IPS DF 4.7 (cell line): ENCODE measurements around the gene CHCHD4.
"Not testable (repeated sequence)": the region's sequence is repeated elsewhere in the genome, so short reads cannot be mapped to it uniquely, and the experiment has no call there.

Source experiments
- DNase-seq: peaks from one replicate; pipeline ENCODE4 v3.0.0-alpha.2; 2013; ENCODE audit warnings: low spot score; ENCODE audit errors: extremely low read depth

Gene CHCHD4

GRCh38 chr3:14120111-14120920 lies 4.4 kb downstream of the CHCHD4 start:
- no peak for DNase-seq

DNA sequence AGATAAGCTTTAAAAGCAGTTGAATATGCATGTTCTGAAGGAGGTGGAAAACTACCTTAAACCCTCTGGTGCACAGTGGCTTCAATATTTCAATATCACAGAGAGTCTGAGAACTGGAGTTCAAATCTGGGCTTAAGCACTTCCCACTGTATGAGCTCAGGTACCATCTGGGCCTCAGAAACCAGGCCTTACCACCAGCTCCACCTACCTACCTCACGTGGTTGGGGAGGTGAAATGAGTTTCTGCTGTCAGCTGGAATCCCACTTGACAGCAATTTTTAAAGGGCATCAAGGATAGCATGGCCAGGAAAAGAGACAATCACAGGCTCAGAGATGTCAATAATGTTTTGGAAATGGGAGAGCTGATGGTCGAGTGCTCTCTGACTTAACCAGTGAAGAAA lies 5.0 kb downstream of the CHCHD4 start:
- DNase-seq, result no peak

DNA sequence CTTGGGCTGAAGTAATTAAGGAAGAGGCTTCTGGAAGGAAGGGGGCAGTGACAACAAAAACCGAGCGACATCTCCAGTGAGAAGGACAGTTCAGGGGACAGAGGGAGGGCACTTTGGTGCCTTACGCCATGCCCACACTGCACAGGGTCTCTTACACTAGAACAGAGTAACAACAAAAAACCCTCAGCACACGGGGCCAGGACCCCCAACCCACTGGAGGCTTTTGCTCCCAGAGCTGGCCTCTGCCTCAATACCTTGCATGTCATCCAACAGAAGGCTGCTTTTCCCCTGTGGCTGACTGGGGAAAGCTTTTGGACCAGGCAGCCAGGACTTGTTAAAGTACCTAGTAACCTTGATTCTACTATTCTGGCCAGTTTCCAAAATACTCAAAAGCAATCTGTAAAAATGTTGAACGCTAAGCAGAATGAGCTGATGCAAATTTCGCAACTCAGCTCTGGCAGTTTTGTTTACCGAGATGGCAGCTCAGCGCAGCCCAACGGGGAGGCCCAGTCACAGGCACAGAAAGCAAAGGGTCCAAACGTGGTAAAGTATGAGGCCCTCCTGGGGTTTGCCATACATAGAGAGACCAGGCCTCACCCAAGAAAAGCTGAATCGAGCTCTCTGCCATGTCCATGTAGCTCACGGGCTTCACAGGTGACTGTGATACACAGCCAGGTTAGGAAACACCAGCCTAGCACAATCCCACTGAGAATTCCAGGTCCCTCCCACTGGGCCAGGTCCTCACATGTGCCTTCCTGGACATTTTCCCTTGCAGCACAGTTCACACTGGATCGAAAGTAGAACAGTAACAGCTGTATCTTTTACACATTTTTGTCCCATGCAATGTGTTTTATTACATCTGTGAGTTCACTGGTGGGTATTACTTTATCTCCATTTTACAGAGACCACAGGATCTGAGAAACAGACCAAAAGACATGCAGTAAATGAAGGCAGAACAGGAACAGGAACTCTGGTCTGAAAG lies 6.0 kb downstream of the CHCHD4 start:
- DNase-seq, result no peak

DNA sequence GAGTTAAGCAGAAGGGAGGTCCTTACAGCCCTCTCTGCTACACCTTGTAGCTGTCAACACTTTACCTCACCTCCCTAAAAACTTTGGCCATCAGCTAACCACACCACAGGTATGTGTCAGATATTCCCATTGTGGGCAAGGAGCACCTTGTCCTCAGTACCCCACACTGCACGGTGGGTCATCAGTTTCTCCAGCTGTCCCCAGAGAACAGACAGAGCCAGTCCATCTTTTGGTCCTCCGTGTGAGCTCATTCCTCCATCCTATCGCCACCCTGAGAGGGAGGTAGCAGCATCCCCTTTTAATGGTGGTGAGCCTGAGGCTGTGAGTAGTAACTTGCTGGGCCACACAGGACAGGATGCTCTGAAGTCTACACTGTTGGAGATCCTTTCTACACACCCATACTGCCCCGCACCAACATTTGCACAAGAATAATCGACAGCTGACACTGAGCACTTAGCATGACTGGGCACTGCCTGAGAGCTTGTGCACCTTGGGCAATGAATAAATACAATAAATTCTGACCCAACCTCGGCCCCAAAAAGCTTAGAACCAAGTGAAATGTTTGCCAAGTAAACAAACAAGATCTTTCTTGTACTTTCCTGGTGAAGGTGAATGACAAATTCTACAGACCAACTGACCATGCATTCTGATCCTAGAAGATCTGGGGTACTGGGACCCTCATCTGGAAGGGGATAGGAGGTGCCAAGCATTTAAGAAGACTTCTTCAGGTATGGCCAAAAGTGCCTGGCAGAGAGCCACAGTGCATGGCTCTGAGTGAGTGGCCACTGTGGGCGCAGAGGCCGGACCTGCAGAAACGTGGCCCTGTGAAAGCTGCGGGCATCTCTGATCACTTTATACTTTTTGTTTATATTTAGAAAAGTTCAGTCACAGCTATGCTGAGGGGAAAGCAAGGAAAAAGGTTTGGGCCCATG lies 6.9 kb downstream of the CHCHD4 start:
- DNase-seq, result no peak

DNA sequence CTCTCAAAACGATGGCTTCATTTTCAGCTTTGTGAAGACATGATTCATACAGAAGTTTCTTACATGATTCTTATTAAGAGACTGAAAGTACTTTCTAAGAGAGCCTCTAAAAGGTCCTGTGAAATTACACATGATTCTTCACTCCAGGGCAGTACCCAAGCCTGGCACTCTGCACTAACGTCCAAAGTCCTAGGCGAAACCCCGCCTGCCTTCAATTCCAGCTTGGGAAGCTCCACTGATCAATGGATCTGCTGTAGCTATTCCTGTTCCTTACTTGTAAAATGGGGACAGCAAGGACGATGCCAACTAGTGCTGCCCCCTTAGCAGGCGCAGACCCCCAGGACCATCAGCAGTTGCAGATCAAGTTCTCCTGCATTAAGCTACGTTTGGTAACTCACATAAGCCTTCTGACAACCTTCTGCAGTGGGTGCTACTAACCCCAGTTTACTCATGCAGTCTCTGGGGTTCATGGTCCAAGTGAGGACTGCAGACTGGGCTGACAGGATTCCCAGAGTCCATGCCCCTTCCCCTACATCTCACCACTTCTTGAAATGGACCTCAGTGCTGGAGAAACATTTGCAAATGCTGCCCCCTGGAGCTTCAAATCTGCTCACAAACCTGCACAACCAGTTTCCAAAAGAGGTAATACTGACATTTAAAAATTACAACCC lies 10.6 kb downstream of the CHCHD4 start:
- DNase-seq, result no peak

DNA sequence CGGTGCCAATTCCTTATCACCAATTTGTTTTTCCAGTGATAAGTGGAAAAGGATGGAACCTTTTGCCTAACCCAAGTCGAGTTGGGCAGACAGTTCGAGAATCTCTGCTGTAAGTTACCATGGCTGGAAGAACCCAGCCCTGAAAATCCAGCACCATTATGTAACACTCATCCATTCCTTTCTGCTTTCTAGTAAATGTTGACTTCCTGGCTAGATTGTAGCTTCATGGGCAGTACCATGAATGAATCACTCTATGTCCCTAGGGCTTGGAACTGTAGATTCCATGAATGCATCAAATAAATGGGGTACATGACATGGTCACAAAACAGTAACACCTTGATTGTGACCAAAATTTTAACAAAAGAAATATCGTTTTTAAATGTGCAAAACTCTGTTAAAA lies 14.0 kb downstream of the CHCHD4 start:
- DNase-seq, result no peak

GRCh38 chr3:14109821-14110220 lies 14.8 kb downstream of the CHCHD4 start:
- not testable (repeated sequence) for DNase-seq

DNA sequence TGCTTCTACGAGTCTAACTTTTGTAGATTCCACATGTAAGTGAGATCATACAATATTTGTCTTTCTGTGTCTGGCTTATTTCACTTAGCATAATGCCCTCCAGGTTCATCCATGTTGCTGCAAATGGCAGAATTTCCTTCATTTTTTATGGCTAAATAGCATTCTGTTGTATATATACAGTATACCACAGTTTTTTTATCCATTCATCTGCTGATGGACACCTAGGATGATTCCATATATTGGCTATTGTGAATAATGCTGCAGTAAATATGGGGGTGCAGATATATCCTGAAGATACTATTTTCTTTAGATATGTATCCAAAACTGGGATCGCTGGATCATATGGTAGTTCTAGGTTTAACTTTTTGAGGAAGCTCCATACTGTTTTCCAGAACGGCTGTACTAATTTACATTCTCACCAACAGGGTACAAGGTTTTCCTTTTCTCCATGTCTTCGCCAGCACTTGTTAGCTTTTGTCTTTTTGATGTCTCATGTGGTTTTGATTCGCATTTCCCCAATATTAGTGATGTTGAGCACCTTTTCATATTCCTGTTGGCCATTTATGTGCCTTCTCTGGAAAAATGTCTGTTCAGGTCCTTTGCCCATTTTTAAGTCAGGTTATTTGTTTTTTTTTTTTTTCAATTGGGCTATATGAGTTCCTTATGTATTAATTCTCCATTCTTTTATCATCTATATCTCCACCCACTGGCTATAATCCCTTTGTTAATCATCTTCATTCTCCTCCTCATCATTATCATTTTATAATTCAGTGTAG lies 26.9 kb downstream of the CHCHD4 start:
- DNase-seq, result no peak

- no peak for DNase-seq
These were observed 27.9 kb downstream of the CHCHD4 start for GRCh38 chr3:14096742-14097141.

GRCh38 chr3:14093831-14094230 lies 30.8 kb downstream of the CHCHD4 start:
- DNase-seq, result no peak

DNA sequence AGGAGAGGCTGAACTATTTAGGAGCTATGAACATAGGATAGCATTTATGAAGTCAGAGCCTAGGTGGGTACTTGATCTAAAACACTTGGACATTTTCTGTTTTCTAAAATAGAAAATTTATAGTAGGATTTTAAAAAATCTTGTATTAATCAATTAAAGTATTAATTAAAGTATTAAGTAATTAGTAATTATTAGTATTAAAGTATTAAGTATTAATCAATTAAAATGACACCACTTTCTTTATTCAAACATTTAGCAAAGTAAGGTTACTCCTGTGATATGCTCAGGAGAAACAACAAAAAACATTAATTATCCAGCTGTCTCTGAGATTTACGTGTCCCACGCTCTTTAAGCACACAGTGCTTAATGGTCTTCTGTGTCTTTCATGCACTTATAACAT lies 32.2 kb downstream of the CHCHD4 start:
- no peak for DNase-seq

- DNase-seq, result not testable (repeated sequence)
These were observed 32.7 kb downstream of the CHCHD4 start for GRCh38 chr3:14091959-14092358.

DNA sequence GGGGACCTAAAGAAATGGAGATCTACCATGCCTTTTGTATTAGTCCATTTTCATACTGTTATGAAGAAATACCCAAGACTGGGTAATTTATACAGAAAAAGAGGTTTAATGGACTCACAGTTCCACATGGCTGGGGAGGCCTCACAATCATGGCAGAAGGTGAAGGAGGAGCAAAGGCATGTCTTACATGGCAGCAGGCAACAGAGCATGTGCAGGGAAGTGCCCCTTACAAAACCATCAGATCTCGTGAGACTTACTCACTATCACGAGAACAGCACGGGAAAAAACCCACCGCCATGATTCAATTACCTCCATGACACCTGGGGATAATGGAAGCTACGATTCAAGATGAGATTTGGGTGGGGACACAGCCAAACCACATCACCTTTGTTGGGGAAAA lies 37.2 kb downstream of the CHCHD4 start:
- DNase-seq, result not testable (repeated sequence)

DNA sequence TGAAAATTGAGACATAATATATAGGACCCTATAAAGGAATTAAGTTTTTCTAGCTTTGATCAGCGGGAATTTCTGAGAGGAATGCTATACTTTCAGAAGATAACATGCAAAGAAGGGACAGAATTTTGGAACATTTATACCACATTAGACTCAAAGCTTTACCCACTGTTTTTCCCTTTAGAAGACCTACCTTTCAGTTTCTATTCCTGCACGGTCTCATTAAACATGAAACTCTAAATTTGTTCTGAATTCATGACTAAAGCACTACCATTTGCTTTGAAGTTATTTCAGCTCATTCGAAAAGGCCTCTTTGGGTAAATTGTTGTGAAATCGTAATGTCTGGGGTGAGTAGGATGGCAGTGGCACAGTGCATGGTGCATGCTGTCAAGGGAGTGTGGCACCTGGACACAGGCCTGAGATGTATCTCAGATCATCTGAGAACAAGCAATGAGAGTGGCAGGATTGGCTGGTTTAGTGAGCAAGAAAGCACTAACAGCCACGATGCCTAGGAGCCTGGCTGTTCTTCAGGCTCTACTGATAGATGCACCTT lies 42.5 kb downstream of the CHCHD4 start:
- no peak for DNase-seq

DNA sequence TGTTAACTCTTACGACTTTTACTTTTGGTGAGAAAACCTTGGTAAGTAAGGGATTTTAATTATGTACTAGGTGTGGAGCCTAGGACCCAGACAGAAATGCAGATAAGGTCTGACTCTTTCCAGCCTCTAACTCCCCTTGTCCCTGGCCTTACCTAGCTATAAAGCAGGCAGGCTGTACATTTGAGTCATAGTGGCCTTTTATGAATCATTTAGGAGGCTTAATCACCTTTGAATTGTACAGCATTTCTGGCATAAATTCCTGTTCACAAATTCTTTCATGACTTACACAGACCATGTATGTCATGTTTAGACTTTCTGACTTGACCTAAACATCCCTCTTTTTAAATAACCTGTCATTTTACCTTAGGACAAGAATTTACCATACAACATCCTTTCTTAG lies 47.4 kb downstream of the CHCHD4 start:
- no peak for DNase-seq

DNA sequence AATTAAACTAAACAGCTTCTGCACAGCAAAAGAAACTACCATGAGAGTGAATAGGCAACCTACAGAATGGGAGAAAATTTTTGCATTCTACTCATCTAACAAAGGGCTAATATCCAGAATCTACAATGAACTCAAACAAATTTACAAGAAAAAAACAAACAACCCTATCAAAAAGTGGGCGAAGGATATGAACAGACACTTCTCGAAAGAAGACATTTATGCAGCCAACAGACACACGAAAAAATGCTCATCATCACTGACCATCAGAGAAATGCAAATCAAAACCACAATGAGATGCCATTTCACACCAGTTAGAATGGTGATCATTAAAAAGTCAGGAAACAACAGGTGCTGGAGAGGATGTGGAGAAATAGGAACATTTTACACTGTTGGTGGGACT lies 49.4 kb downstream of the CHCHD4 start:
- DNase-seq, result not testable (repeated sequence)

DNA sequence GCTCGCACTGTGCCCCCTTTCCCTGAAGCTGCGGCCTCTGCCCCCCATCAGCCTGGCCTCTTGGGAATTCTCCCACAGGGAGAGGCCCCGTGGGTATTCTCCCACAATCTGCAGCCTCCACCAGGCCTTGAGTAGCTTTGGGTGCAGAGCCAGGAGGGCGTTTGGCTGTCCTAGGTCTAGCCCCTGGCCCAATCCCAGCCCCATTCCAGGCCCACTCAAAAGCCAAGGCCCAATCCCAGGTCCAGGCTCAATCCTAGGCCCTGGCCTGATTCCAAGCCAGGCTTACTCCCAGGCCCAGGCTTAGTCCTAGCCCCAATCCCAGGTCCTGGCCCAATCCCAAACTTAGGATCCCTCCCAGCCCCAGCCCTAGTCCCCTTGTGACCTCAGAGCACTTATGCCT lies 59.8 kb downstream of the CHCHD4 start:
- no peak for DNase-seq

- no peak for DNase-seq
These were observed 61.5 kb downstream of the CHCHD4 start for GRCh38 chr3:14063152-14063551.
